ENCODE data around the gene PLXNA4. TPM values are rescaled to one million over a fixed set of nuclear protein-coding genes. Genes with fewer than 3 reads are reported as not detected.

PLXNA4 gene
- total RNA-seq, 2 donors from 2014 or later: 2.1 to 8.2 TPM

- H3K27me3 ChIP-seq: no peaks in the 10 kb centered on the region
- H3K36me3 ChIP-seq (replicated peaks in 1 of 2; ENCODE audit: insufficient read depth in 1 of 2, low read depth in 2 of 2): no peaks in the 10 kb centered on the region
- intact Hi-C loops (cut with DNase I): no loop called here
- DNase-seq: no peak
- 59 to 66% methylated on average over 3 of the region's 3 CpGs for WGBS, 2 donors
- H3K27ac ChIP-seq: no peak overlapping the region
- no peaks in the 10 kb centered on the region for H3K4me1 ChIP-seq
- H3K4me3 ChIP-seq: no peak overlapping the region
- TF ChIP-seq POLR2A (IDR thresholded peaks at IDR 0.05): no peak
- TF ChIP-seq, protein P1, sequence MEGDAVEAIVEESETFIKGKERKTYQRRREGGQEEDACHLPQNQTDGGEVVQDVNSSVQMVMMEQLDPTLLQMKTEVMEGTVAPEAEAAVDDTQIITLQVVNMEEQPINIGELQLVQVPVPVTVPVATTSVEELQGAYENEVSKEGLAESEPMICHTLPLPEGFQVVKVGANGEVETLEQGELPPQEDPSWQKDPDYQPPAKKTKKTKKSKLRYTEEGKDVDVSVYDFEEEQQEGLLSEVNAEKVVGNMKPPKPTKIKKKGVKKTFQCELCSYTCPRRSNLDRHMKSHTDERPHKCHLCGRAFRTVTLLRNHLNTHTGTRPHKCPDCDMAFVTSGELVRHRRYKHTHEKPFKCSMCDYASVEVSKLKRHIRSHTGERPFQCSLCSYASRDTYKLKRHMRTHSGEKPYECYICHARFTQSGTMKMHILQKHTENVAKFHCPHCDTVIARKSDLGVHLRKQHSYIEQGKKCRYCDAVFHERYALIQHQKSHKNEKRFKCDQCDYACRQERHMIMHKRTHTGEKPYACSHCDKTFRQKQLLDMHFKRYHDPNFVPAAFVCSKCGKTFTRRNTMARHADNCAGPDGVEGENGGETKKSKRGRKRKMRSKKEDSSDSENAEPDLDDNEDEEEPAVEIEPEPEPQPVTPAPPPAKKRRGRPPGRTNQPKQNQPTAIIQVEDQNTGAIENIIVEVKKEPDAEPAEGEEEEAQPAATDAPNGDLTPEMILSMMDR (IDR thresholded peaks at IDR 0.05): no peak
- ATAC-seq: no peak
- no peaks in the 10 kb centered on the region for H3K9me3 ChIP-seq
Observed at GRCh38 chr7:132349075-132349474, 227.2 kb downstream of the PLXNA4 start.

- H3K27ac ChIP-seq: no peak overlapping the region
- no peak for DNase-seq
- H3K4me1 ChIP-seq: no peaks in the 10 kb centered on the region
- TF ChIP-seq POLR2A (IDR thresholded peaks at IDR 0.05): no peak
- TF ChIP-seq, protein P1 (IDR thresholded peaks at IDR 0.05): no peak
- ATAC-seq: no peak
- no peak overlapping the region for H3K4me3 ChIP-seq
- H3K9me3 ChIP-seq: no peaks in the 10 kb centered on the region
- intact Hi-C loops (cut with DNase I): no loop called here
- H3K36me3 ChIP-seq (replicated peaks in 1 of 2; ENCODE audit: insufficient read depth in 1 of 2, low read depth in 2 of 2): no peaks in the 10 kb centered on the region
- 38 to 50% methylated on average over 4 of the region's 4 CpGs for WGBS, 2 donors
- no peaks in the 10 kb centered on the region for H3K27me3 ChIP-seq
Observed at GRCh38 chr7:132348341-132348740, 227.9 kb downstream of the PLXNA4 start.

DNA sequence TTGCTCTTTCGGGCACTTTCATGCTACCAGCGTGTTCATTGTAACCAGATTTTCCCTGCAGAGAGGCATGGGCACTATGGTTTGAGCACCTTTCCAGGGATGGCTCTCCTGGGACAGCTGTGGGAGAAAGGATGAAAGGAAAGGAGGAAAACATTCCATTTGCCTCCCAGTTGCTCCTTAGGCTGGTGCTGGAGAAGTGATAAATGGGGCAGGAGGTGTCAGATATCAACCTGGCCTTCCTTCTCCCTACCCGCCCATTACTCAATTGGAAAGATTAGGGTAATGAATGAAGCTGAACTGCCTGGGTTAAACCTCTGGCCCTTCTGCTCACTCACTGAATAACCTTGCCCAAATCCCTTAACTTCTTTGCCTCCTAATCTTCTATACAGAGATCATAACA is 228.4 kb downstream of the PLXNA4 start:
- Histone ChIP-seq H3K27me3 (no peaks in the 10 kb centered on the region), H3K9me3 (no peaks in the 10 kb centered on the region), H3K27ac (no peak overlapping the region), H3K4me1 (no peaks in the 10 kb centered on the region), H3K4me3 (no peak overlapping the region), H3K36me3 (replicated peaks in 1 of 2; ENCODE audit: insufficient read depth in 1 of 2, low read depth in 2 of 2) (no peaks in the 10 kb centered on the region)
- 68 to 69% methylated on average over 3 of the region's 3 CpGs for WGBS, 2 donors
- TF ChIP-seq, protein P1 (IDR thresholded peaks at IDR 0.05): no peak
- no peak for TF ChIP-seq POLR2A (IDR thresholded peaks at IDR 0.05)
- DNase-seq (no peak), ATAC-seq (no peak)
- intact Hi-C loops (cut with DNase I): no loop called here

DNA sequence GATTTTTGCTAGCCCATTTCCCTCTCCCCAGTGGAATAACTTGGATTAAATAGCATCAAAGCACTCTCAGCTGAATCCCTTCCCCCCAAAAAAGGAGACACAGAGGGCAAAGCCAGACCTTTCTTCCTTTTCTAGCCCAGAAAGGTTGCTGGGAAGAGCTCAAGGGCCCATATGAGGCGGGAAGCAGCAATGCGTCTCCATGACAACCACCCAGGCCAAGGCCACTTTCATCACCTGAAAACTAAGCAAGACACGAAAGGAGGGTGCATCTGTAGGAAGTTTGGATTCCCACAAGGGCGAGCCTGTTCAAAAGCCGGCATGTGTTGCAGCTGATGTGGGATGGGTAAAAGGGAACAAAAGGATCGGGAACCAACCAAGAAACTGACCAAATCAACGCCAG is 229.1 kb downstream of the PLXNA4 start:
- H3K9me3 ChIP-seq: no peaks in the 10 kb centered on the region

More for the DNA sequence above, 229.1 kb downstream of the PLXNA4 start:
- no peak overlapping the region for H3K4me3 ChIP-seq
- H3K4me1 ChIP-seq: no peaks in the 10 kb centered on the region
- no peaks in the 10 kb centered on the region for H3K27me3 ChIP-seq
- H3K27ac ChIP-seq: no peak overlapping the region
- no peaks in the 10 kb centered on the region for H3K36me3 ChIP-seq (replicated peaks in 1 of 2; ENCODE audit: insufficient read depth in 1 of 2, low read depth in 2 of 2)
- ATAC-seq (no peak), DNase-seq (peak in 1 of 4 donors; percentile 13)
- intact Hi-C loops (cut with DNase I): no loop called here
- no peak for TF ChIP-seq POLR2A (IDR thresholded peaks at IDR 0.05)
- TF ChIP-seq, protein P1 (IDR thresholded peaks at IDR 0.05): no peak
- 68 to 74% methylated on average over 7 of the region's 7 CpGs for WGBS, 2 donors

Measured in body of pancreas (tissue), 4 donors.